Sigmoid colon (tissue), 4 donors: ENCODE measurements around the gene EFCAB8.

ENCODE experiments used
- EP300 ChIP-seq, 4 donors: sonication (generic); formaldehyde crosslinking; IDR thresholded peaks; one replicate each; pipeline ENCODE4 v1.6.1; 2017; ENCODE audit warnings: antibody characterized with exemption in 4 of 4
- POLR2A ChIP-seq, 2 donors: fragments of 450-650 bp; IDR thresholded peaks; one replicate each; pipeline ENCODE4 v1.6.1; 2016; ENCODE audit warnings: antibody characterized with exemption in 2 of 2, mild to moderate bottlenecking in 2 of 2, moderate library complexity in 2 of 2
- TF ChIP-seq, protein P1 (sequence below), 4 experiments: fragments of 450-650 bp in 3 of 4; fragments of 200-600 bp in 1 of 4; IDR thresholded peaks; one replicate each; pipeline ENCODE4 v1.5.1; 2016 to 2019; ENCODE audit warnings: antibody characterized with exemption in 4 of 4, mild to moderate bottlenecking in 3 of 4, moderate library complexity in 2 of 4

DNA sequence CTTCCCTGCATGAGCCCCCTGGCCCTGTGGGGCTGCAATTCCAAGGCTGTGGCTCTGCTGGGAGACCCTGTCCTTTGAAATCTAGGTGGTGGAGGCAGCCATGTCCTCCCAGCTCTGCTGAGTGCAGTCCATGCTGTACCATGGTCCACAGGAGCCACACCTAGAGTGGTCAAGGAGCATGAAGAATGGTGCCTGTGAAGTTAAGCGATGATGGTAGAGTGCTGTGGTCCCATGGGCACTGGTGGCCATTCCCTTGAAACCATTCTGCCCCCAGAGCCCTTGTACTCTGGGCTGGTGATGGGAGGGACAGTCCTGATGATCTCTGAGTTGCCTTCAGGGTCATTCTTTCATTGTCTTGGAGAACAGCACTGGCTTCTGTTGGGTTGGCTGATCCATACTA lies 55.3 kb downstream of the EFCAB8 start:
- TF ChIP-seq, protein P1, sequence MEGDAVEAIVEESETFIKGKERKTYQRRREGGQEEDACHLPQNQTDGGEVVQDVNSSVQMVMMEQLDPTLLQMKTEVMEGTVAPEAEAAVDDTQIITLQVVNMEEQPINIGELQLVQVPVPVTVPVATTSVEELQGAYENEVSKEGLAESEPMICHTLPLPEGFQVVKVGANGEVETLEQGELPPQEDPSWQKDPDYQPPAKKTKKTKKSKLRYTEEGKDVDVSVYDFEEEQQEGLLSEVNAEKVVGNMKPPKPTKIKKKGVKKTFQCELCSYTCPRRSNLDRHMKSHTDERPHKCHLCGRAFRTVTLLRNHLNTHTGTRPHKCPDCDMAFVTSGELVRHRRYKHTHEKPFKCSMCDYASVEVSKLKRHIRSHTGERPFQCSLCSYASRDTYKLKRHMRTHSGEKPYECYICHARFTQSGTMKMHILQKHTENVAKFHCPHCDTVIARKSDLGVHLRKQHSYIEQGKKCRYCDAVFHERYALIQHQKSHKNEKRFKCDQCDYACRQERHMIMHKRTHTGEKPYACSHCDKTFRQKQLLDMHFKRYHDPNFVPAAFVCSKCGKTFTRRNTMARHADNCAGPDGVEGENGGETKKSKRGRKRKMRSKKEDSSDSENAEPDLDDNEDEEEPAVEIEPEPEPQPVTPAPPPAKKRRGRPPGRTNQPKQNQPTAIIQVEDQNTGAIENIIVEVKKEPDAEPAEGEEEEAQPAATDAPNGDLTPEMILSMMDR (IDR thresholded peaks at IDR 0.05): no peak
- TF ChIP-seq POLR2A (IDR thresholded peaks at IDR 0.05) (no peak), EP300 (IDR thresholded peaks at IDR 0.05) (no peak)
